Fibroblast of villous mesenchyme (primary cell): Measurements from ENCODE around the gene LRRTM4. TPM values are rescaled to one million over a fixed set of nuclear protein-coding genes. Genes with fewer than 3 reads are reported as not detected.
"Not testable (repeated sequence)": the region's sequence is repeated elsewhere in the genome, so short reads cannot be mapped to it uniquely, and the experiment has no call there.

Source experiments
- DNase-seq: peaks from one replicate; pipeline ENCODE4 v3.0.0-alpha.2; 2010; ENCODE audit warnings: low read depth
- H3K4me3 ChIP-seq: 2 replicates; pipeline ENCODE4 v1.5.1; 2011; ENCODE audit warnings: low read depth, mild to moderate bottlenecking, low read length
- total RNA-seq: library from RNA; depleted of rRNA; stranded (reverse); fragments of >200 nt; gene quantifications from 2 replicates; pipeline ENCODE4 v1.2.3, GENCODE V29; 2012
- TF ChIP-seq, protein P1 (sequence below): IDR thresholded peaks from 2 replicates; pipeline ENCODE4 v1.5.1; 2012; ENCODE audit warnings: low read depth, mild to moderate bottlenecking, low read length; ENCODE audit not compliant: insufficient read depth

LRRTM4 gene
- total RNA-seq, 1 donor: not detected

DNA sequence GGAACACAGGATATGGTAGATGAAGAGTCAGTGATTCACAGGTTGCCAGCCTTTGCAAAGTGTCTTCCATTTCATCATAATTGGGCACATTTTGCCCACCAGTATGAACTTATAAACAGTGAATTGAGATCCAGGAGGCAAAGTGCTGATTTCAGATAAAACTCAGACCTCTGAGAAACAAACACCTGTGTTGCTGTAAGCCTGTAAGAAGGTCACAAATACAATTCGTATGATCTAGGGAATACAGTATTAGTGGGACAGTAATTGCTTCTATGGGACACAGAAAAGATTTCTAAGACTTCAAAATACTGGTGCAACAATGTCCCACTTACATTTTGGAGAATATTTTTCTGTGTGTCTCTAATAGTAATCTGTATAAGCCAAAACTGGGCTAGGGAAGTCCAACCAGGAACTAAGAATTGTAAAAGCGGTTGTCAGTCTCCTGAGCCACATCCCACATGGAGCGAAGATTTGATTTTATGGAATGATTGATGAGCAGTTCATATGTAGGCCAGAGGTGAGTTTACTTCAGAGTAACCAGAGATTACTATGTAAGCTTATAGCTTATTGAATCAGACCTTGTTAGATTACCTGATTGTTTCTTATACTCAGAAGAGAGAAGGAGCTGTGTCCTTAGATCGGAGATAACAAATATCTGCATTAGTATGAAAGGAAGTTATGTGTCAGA lies 728.4 kb downstream of the LRRTM4 start:
- TF ChIP-seq, protein P1, sequence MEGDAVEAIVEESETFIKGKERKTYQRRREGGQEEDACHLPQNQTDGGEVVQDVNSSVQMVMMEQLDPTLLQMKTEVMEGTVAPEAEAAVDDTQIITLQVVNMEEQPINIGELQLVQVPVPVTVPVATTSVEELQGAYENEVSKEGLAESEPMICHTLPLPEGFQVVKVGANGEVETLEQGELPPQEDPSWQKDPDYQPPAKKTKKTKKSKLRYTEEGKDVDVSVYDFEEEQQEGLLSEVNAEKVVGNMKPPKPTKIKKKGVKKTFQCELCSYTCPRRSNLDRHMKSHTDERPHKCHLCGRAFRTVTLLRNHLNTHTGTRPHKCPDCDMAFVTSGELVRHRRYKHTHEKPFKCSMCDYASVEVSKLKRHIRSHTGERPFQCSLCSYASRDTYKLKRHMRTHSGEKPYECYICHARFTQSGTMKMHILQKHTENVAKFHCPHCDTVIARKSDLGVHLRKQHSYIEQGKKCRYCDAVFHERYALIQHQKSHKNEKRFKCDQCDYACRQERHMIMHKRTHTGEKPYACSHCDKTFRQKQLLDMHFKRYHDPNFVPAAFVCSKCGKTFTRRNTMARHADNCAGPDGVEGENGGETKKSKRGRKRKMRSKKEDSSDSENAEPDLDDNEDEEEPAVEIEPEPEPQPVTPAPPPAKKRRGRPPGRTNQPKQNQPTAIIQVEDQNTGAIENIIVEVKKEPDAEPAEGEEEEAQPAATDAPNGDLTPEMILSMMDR: no peak
- no peak for DNase-seq
- H3K4me3 ChIP-seq: no peak overlapping the region

DNA sequence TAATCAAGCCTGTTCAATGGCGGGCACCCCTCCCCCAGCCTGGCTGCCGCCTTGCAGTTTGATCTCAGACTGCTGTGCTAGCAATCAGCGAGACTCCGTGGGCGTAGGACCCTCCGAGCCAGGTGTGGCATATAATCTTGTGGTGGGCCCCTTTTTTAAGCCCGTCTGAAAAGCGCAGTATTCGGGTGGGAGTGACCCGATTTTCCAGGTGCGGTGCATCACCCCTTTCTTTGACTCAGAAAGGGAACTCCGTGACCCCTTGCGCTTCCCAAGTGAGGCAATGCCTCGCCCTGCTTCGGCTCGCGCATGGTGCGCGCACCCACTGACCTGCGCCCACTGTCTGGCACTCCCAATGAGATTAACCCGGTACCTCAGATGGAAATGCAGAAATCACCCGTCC lies 740.9 kb downstream of the LRRTM4 start:
- not testable (repeated sequence) for H3K4me3 ChIP-seq, DNase-seq

DNA sequence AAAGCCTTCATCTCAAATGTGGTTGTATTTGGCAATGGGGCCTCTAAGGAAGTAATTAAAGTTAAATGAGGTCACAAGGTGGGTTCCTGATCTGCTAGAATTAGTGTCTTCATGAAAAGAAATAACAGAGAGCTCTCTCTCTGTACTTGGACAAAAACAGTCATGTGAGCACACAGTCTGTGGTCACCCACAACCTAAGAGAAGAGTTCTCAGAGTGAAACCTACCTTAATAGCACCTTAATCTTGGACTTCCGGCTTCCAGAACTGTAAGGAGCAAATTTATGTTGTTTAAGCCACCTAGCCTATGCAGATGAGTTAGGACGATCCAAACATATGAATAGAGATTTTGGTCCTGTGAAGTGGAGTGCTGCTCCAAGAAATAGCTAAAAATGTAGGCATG lies 758.9 kb downstream of the LRRTM4 start:
- H3K4me3 ChIP-seq: no peak overlapping the region
- TF ChIP-seq, protein P1: no peak
- DNase-seq: no peak

DNA sequence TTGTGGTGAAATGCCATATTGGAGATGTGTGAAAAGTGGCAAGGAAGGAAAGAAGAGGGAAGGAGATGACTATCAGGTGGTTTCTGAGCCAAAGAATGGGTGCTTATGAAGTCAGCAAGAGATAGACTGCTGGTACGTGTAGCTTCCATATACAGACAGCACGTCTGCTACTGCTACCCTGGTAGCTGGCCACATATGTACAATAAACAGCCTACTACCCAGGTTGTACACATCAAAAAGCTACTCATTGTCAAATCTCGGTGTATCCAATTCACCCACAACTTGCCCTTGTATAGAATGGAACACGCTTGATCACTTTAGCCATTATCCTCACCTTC lies 761.8 kb downstream of the LRRTM4 start:
- no peak for DNase-seq
- TF ChIP-seq, protein P1: no peak
- H3K4me3 ChIP-seq: no peak overlapping the region

DNA sequence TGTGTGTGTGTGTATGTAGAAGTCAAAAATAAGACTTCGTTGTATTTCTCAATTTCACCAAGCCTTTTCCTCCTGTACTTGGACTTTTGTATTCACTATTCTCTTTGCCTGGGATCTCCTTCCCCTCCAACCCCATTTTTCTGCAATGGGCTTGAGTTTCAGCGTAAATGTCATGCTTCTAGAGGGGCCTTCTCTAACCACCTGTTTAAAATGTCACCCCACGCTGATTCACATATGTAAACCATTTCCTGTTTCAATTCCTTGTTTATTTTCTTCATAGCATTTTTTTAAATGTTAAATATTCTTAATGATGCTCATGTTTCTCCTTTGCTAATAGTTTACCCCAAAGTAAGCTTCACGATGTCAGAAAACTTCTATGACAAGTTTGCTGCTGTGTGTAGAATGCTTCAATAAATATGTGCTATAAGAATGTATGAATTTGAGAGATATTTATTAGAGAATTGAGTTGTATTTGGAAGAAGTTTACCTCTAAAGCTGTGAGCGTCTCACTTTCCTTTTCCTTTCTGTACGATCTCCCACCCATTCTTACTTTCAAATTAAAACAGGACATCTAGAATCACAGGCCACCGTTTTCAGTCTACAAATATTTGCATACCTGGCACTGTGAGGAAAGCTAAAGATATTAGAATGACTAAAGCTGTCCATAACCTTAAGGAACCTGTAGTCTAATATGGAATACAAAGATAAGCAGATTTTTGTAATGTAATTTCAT lies 762.4 kb downstream of the LRRTM4 start:
- no peak overlapping the region for H3K4me3 ChIP-seq
- no peak for DNase-seq
- TF ChIP-seq, protein P1: no peak

DNA sequence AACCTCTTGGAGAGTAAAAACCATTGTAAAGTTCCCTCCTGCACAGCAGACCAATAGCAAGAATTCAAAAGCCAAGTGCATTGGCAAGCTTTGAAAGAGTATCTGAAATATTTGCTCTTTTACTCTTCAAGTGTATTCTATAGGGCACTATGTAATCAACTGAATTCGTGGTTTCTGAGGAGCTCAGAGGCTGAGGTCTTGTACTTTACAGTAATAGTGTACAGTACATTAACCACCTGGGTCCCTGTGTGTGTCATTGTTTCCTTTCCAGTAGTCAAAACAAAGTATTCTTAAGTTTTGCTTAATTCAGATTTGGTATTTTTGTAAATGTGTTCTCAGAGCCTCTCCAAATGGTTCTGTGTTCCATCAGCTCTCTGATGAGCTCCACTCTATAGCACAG lies 769.7 kb downstream of the LRRTM4 start:
- TF ChIP-seq, protein P1: no peak
- DNase-seq: no peak
- no peak overlapping the region for H3K4me3 ChIP-seq

DNA sequence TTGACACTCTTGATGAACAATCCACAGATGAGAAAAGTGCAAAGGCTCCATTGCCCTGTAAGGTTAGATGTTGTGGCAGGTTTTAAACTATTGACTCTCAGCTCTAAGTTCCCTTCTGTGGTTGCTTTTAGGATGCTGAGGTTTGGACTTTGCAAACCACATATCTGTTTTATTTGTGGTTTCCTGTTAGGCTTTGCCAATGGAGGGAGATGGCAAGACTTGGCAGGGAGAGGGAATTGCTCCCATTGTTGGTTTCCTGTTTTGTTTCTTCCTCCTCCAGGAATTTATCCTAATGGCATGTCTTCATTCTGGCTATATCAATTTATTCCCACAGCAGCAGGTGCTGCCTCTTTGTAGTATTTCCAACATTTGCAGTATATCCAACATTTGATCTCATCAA lies 772.3 kb downstream of the LRRTM4 start:
- no peak overlapping the region for H3K4me3 ChIP-seq
- TF ChIP-seq, protein P1: no peak
- DNase-seq: no peak
